Measurements from ENCODE around the gene TGFB2.

DNA sequence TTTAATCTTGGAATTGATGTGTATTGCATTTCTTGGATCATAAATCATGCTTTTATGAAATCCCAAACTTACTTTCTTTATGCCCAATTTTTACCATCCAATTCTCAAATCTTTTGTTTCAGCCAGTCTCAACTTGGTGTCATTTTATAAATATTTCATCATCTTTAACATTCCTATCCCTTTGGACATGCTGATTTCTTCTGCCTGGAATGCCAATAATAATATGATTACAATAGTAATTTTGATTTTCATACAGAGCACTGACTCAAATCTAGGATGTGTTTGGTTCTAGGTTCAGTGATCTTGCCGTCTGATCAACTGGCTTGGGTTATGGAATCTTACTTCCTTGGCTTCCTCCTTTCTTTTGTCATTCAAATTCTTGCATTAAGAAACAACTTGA is 47.3 kb upstream of the TGFB2 start:
- TF ChIP-seq, protein P1, sequence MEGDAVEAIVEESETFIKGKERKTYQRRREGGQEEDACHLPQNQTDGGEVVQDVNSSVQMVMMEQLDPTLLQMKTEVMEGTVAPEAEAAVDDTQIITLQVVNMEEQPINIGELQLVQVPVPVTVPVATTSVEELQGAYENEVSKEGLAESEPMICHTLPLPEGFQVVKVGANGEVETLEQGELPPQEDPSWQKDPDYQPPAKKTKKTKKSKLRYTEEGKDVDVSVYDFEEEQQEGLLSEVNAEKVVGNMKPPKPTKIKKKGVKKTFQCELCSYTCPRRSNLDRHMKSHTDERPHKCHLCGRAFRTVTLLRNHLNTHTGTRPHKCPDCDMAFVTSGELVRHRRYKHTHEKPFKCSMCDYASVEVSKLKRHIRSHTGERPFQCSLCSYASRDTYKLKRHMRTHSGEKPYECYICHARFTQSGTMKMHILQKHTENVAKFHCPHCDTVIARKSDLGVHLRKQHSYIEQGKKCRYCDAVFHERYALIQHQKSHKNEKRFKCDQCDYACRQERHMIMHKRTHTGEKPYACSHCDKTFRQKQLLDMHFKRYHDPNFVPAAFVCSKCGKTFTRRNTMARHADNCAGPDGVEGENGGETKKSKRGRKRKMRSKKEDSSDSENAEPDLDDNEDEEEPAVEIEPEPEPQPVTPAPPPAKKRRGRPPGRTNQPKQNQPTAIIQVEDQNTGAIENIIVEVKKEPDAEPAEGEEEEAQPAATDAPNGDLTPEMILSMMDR (IDR thresholded peaks at IDR 0.05; ENCODE audit: insufficient read depth, low read length) = no peak
- no peak for TF ChIP-seq POLR2AphosphoS5 (IDR thresholded peaks at IDR 0.05; ENCODE audit: low read depth)
- TF ChIP-seq, protein P2, sequence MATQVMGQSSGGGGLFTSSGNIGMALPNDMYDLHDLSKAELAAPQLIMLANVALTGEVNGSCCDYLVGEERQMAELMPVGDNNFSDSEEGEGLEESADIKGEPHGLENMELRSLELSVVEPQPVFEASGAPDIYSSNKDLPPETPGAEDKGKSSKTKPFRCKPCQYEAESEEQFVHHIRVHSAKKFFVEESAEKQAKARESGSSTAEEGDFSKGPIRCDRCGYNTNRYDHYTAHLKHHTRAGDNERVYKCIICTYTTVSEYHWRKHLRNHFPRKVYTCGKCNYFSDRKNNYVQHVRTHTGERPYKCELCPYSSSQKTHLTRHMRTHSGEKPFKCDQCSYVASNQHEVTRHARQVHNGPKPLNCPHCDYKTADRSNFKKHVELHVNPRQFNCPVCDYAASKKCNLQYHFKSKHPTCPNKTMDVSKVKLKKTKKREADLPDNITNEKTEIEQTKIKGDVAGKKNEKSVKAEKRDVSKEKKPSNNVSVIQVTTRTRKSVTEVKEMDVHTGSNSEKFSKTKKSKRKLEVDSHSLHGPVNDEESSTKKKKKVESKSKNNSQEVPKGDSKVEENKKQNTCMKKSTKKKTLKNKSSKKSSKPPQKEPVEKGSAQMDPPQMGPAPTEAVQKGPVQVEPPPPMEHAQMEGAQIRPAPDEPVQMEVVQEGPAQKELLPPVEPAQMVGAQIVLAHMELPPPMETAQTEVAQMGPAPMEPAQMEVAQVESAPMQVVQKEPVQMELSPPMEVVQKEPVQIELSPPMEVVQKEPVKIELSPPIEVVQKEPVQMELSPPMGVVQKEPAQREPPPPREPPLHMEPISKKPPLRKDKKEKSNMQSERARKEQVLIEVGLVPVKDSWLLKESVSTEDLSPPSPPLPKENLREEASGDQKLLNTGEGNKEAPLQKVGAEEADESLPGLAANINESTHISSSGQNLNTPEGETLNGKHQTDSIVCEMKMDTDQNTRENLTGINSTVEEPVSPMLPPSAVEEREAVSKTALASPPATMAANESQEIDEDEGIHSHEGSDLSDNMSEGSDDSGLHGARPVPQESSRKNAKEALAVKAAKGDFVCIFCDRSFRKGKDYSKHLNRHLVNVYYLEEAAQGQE (IDR thresholded peaks at IDR 0.05; ENCODE audit: insufficient replicate concordance, low read depth) = no peak
- TF ChIP-seq GABPA (IDR thresholded peaks at IDR 0.05; ENCODE audit: low read depth) = no peak
- no peak for TF ChIP-seq SPI1 (IDR thresholded peaks at IDR 0.05; ENCODE audit: borderline replicate concordance, low read depth)
